ENCODE data around the gene SOX6.

SOX6 gene

GRCh38 chr11:16120008-16120407 lies 236.3 kb downstream of the SOX6 start:
- Histone ChIP-seq H3K27me3 (no peaks in the 10 kb centered on the region), H3K4me3 (no peak overlapping the region), H3K4me1 (no peaks in the 10 kb centered on the region), H3K9ac (no peak overlapping the region), H3K27ac (no peak overlapping the region), H3K9me3 (no peaks in the 10 kb centered on the region), H3K4me2 (no peak overlapping the region), H3K36me3 (no peaks in the 10 kb centered on the region), H4K20me1 (no peaks in the 10 kb centered on the region)
- no peak for TF ChIP-seq Cebpa-rat (IDR thresholded peaks at IDR 0.05)

- no peak overlapping the region for H3K27ac ChIP-seq
- H3K36me3 ChIP-seq: no peaks in the 10 kb centered on the region
- no peaks in the 10 kb centered on the region for H3K9me3 ChIP-seq
- no peaks in the 10 kb centered on the region for H3K4me1 ChIP-seq
- H3K4me2 ChIP-seq: no peak overlapping the region
- no peaks in the 10 kb centered on the region for H3K27me3 ChIP-seq
- TF ChIP-seq Cebpa-rat (IDR thresholded peaks at IDR 0.05): no peak
- H3K4me3 ChIP-seq: no peak overlapping the region
- no peak overlapping the region for H3K9ac ChIP-seq
- no peaks in the 10 kb centered on the region for H4K20me1 ChIP-seq
These were observed 238.2 kb downstream of the SOX6 start for GRCh38 chr11:16117989-16118756.

GRCh38 chr11:16114978-16115871 lies 241.1 kb downstream of the SOX6 start:
- Histone ChIP-seq H3K9me3 (no peaks in the 10 kb centered on the region), H4K20me1 (no peaks in the 10 kb centered on the region), H3K27me3 (no peaks in the 10 kb centered on the region), H3K4me1 (no peaks in the 10 kb centered on the region), H3K27ac (no peak overlapping the region), H3K9ac (no peak overlapping the region), H3K4me2 (no peak overlapping the region), H3K4me3 (no peak overlapping the region), H3K36me3 (no peaks in the 10 kb centered on the region)
- TF ChIP-seq Cebpa-rat (IDR thresholded peaks at IDR 0.05): no peak

- no peaks in the 10 kb centered on the region for H4K20me1 ChIP-seq
- no peak overlapping the region for H3K4me3 ChIP-seq
- no peak overlapping the region for H3K9ac ChIP-seq
- no peaks in the 10 kb centered on the region for H3K36me3 ChIP-seq
- H3K27ac ChIP-seq: no peak overlapping the region
- no peaks in the 10 kb centered on the region for H3K27me3 ChIP-seq
- TF ChIP-seq Cebpa-rat (IDR thresholded peaks at IDR 0.05): no peak
- H3K4me2 ChIP-seq: no peak overlapping the region
- H3K9me3 ChIP-seq: no peaks in the 10 kb centered on the region
- H3K4me1 ChIP-seq: no peaks in the 10 kb centered on the region
These were observed 241.9 kb downstream of the SOX6 start for GRCh38 chr11:16114431-16114830.

- Histone ChIP-seq H4K20me1 (no peaks in the 10 kb centered on the region), H3K9ac (no peak overlapping the region), H3K4me3 (no peak overlapping the region), H3K4me2 (no peak overlapping the region), H3K36me3 (no peaks in the 10 kb centered on the region), H3K27ac (no peak overlapping the region), H3K4me1 (no peaks in the 10 kb centered on the region), H3K9me3 (no peaks in the 10 kb centered on the region), H3K27me3 (no peaks in the 10 kb centered on the region)
- TF ChIP-seq Cebpa-rat (IDR thresholded peaks at IDR 0.05): no peak
These were observed 244.7 kb downstream of the SOX6 start for GRCh38 chr11:16111690-16112089.

GRCh38 chr11:16110886-16111285 lies 245.5 kb downstream of the SOX6 start:
- Histone ChIP-seq H3K27ac (no peak overlapping the region), H4K20me1 (no peaks in the 10 kb centered on the region), H3K27me3 (no peaks in the 10 kb centered on the region), H3K4me2 (no peak overlapping the region), H3K9ac (no peak overlapping the region), H3K36me3 (no peaks in the 10 kb centered on the region), H3K4me3 (no peak overlapping the region), H3K9me3 (no peaks in the 10 kb centered on the region), H3K4me1 (no peaks in the 10 kb centered on the region)
- no peak for TF ChIP-seq Cebpa-rat (IDR thresholded peaks at IDR 0.05)

- H3K4me1 ChIP-seq: no peaks in the 10 kb centered on the region
- H3K27me3 ChIP-seq: no peaks in the 10 kb centered on the region
- no peaks in the 10 kb centered on the region for H4K20me1 ChIP-seq
- no peak overlapping the region for H3K27ac ChIP-seq
- H3K4me2 ChIP-seq: no peak overlapping the region
- TF ChIP-seq Cebpa-rat (IDR thresholded peaks at IDR 0.05): no peak
- no peaks in the 10 kb centered on the region for H3K9me3 ChIP-seq
- H3K4me3 ChIP-seq: no peak overlapping the region
- no peak overlapping the region for H3K9ac ChIP-seq
- H3K36me3 ChIP-seq: no peaks in the 10 kb centered on the region
These were observed 256.9 kb downstream of the SOX6 start for GRCh38 chr11:16099343-16099900.

- Histone ChIP-seq H3K9me3 (no peaks in the 10 kb centered on the region), H3K4me2 (no peak overlapping the region)
These were observed 257.7 kb downstream of the SOX6 start for GRCh38 chr11:16098526-16099205.

GRCh38 chr11:16097543-16097942 lies 258.8 kb downstream of the SOX6 start:
- Histone ChIP-seq H3K27ac (no peak overlapping the region), H3K36me3 (no peaks in the 10 kb centered on the region), H3K4me1 (no peaks in the 10 kb centered on the region), H3K9me3 (no peaks in the 10 kb centered on the region), H3K9ac (no peak overlapping the region), H3K4me3 (no peak overlapping the region), H3K4me2 (no peak overlapping the region), H3K27me3 (no peaks in the 10 kb centered on the region), H4K20me1 (no peaks in the 10 kb centered on the region)
- no peak for TF ChIP-seq Cebpa-rat (IDR thresholded peaks at IDR 0.05)

More at GRCh38 chr11:16098526-16099205, 257.7 kb downstream of the SOX6 start:
- Histone ChIP-seq H3K36me3 (no peaks in the 10 kb centered on the region), H3K27me3 (no peaks in the 10 kb centered on the region), H4K20me1 (no peaks in the 10 kb centered on the region), H3K27ac (no peak overlapping the region), H3K4me3 (no peak overlapping the region), H3K9ac (no peak overlapping the region), H3K4me1 (no peaks in the 10 kb centered on the region)
- TF ChIP-seq Cebpa-rat (IDR thresholded peaks at IDR 0.05): no peak

All from BLaER1 (cell line).